Effector memory CD4-positive, alpha-beta T cell (primary cell): ENCODE data around the gene PCSK2.

Experiments
- DNase-seq, 3 donors: peaks; one replicate each; pipeline ENCODE4 v3.0.0-alpha.2; 2020
- H3K27ac ChIP-seq: 2 replicates; pipeline ENCODE4 v1.7.0; 2013; ENCODE audit warnings: mild to moderate bottlenecking, low read length, moderate library complexity; ENCODE audit not compliant: insufficient read depth, poor library complexity, severe bottlenecking
- H3K27me3 ChIP-seq: replicated peaks from 2 replicates; pipeline ENCODE4 v1.7.0; 2013; ENCODE audit warnings: mild to moderate bottlenecking, low read length; ENCODE audit not compliant: insufficient read depth, control insufficient read depth, poor library complexity, severe bottlenecking
- H3K36me3 ChIP-seq: 2 replicates; pipeline ENCODE4 v1.7.0; 2013; ENCODE audit warnings: mild to moderate bottlenecking, low read length, moderate library complexity; ENCODE audit not compliant: control insufficient read depth, insufficient read depth
- H3K4me1 ChIP-seq: 2 replicates; pipeline ENCODE4 v1.7.0; 2013; ENCODE audit warnings: low read length, mild to moderate bottlenecking; ENCODE audit not compliant: control insufficient read depth, insufficient read depth, poor library complexity, severe bottlenecking
- H3K4me3 ChIP-seq: 2 replicates; pipeline ENCODE4 v1.7.0; 2013; ENCODE audit warnings: low read length, low read depth, mild to moderate bottlenecking; ENCODE audit not compliant: insufficient read depth, poor library complexity, severe bottlenecking
- H3K9me3 ChIP-seq: 2 replicates; pipeline ENCODE4 v1.7.0; 2013; ENCODE audit warnings: mild to moderate bottlenecking, low read length, moderate library complexity; ENCODE audit not compliant: control insufficient read depth
- total RNA-seq, 3 donors: gene quantifications; one replicate each; lab custom pipeline; 2026; lab: John Stamatoyannopoulos, UW

PCSK2 gene, protein sequence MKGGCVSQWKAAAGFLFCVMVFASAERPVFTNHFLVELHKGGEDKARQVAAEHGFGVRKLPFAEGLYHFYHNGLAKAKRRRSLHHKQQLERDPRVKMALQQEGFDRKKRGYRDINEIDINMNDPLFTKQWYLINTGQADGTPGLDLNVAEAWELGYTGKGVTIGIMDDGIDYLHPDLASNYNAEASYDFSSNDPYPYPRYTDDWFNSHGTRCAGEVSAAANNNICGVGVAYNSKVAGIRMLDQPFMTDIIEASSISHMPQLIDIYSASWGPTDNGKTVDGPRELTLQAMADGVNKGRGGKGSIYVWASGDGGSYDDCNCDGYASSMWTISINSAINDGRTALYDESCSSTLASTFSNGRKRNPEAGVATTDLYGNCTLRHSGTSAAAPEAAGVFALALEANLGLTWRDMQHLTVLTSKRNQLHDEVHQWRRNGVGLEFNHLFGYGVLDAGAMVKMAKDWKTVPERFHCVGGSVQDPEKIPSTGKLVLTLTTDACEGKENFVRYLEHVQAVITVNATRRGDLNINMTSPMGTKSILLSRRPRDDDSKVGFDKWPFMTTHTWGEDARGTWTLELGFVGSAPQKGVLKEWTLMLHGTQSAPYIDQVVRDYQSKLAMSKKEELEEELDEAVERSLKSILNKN
- total RNA-seq: 0 reads per million in 3 donors

DNA sequence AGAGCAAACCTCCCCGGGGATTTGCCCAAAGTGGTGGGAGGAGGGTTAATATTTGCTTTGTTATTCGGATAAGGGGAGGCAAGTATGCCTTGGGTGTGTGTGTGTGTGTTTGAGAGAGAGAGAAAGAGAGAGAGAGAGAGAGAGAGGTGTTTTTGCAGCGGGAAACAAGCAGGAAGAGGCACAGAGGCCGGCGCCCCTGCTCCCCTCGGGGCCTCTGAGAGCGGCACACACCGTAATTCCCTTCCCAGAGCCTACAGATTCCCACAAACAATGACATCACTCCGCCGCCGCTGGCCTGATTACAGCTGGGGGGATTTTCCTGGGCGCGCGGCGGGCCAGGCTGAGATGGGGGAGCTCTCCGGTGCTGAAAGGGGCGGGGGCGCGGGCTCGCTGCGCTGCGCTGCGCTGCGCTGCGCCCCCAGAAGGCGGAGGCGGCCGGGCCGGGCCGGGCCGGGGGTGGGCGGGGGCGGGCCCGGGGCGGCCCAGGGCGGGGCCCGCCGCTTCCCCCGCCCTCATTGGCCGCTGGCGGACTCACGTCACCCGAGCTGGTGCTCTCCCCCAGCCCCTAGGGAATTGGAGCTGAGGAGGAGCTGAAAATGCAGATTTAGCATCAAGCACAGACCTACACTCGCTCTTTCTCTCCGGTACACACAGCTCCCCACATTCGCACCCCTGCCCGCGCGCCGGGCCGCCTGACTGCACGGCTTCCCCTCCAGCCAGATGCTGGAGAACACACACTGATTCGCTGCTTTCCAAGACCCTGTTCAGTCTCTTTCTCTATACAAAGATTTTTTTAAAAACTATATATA is at the start of gene PCSK2:
Gene PCSK2 (plus strand): TSS at position 631 of the 809 bp plus-strand sequence. CDS start 266 bp downstream, outside the sequence.
- Histone ChIP-seq H3K4me1 (no peaks in the 10 kb centered on the region), H3K4me3 (no peak within 1 kb of the TSS), H3K9me3 (no peaks in the 10 kb centered on the region), H3K27me3 (peaks cover 8% of the 10 kb centered on the region), H3K36me3 (no peaks in the 10 kb centered on the region), H3K27ac (no peak within 1 kb of the TSS)
- DNase-seq: no peak

DNA sequence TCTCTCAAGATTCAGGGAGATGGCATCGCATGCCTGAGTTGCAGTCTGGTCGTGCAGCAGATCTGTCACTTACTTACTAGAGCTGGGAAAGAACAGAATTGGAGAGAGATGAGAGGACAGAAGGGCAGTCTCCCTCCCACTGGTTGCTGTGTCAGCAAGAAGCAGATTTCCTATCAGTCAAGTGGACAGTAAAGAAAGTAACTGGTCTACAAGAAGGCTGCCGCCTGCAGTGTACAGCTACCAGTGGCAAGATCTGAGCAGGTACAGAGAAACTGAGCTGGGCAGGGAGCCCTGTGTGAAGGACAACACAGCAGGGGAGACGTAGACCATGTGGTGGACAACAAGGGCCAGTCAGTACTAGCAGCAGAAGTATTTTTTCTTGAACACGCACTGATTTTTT is 49.5 kb upstream of the PCSK2 start:
- Histone ChIP-seq H3K4me3 (no peak overlapping the region), H3K27ac (no peak overlapping the region), H3K36me3 (no peaks in the 10 kb centered on the region), H3K4me1 (no peaks in the 10 kb centered on the region), H3K27me3 (no peaks in the 10 kb centered on the region), H3K9me3 (no peaks in the 10 kb centered on the region)
- DNase-seq: no peak

DNA sequence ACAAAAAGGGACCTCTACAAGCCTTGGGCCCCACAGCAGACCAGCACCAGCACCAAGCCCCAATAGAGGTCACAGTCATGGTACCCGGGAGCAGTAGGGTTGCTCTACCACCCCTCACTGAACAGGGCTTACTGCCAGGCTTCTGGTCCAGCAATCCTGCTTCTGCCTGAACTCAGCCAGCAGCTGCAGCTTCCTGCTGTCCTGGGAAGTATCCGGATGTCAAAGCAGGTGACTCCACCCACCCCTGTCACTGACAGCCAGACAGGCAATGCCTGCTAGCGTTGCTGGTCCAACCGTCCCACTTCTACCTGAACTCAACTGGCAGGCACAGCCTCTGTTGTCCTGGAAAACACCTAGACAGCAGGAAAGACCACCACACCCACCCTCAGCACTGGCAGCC is 47.0 kb upstream of the PCSK2 start:
- Histone ChIP-seq H3K27me3 (no peaks in the 10 kb centered on the region), H3K9me3 (no peaks in the 10 kb centered on the region), H3K4me3 (no peak overlapping the region), H3K36me3 (no peaks in the 10 kb centered on the region), H3K27ac (no peak overlapping the region), H3K4me1 (no peaks in the 10 kb centered on the region)
- DNase-seq: no peak

DNA sequence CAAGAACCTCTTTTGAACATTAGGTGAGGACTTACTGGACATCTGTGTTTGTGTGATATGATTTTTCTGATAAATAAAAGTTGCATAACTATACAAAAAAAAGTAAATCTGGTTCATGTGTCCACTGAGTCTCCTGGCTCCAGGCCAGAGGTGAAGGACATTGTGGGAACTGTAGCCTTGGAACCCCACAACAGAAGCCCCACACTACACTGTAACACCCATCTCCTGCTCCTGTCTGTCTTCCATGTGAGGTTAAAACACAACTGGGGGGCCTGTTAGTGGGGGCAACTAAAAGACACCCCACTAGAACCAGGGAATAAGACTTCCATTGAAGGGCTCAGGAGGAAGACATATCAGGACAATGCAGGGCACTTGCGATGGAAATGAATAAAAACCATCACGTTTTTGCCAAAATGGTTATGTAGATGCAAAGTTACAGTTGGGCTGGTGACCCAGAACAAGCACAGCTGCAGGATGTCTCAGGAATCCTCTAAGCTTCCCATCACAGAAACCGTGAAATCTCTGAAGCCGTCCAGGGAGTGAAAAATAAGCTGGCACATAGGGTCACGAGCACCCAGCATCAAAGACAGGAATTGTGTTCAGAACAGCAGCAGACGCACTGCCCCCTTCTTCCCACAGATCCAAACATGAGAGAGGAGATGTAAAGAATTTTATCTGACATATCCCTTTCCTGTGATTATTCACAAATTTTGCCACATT is 36.7 kb upstream of the PCSK2 start:
- Histone ChIP-seq H3K27ac (no peak overlapping the region), H3K4me3 (no peak overlapping the region), H3K4me1 (no peaks in the 10 kb centered on the region), H3K27me3 (no peaks in the 10 kb centered on the region), H3K36me3 (no peaks in the 10 kb centered on the region), H3K9me3 (no peaks in the 10 kb centered on the region)
- DNase-seq: no peak

- no peaks in the 10 kb centered on the region for H3K9me3 ChIP-seq
- H3K27me3 ChIP-seq: no peaks in the 10 kb centered on the region
- no peaks in the 10 kb centered on the region for H3K4me1 ChIP-seq
- DNase-seq: no peak
- H3K27ac ChIP-seq: no peak overlapping the region
- H3K36me3 ChIP-seq: no peaks in the 10 kb centered on the region
- H3K4me3 ChIP-seq: no peak overlapping the region
Observed at GRCh38 chr20:17197041-17197440, 29.8 kb upstream of the PCSK2 start.

DNA sequence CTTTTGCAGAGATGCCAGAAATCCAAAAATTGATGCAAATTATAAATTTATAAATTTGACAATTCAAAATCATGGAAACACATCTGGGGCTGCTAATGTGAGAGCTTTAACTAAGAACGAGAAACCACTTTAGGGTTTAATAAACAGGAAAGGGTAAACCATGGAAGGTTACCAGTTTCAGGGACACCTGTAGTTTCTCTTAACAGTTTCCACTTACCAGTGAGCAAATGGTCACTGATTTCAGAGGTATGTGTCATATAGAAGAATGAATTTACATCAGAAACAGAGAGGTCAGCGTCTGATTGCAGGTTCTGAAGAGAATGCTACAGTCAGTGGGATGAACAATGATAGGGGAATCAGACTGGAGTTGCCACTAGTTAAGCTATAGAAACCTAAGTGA is 24.8 kb upstream of the PCSK2 start:
- H3K36me3 ChIP-seq: no peaks in the 10 kb centered on the region
- no peak for DNase-seq
- no peaks in the 10 kb centered on the region for H3K9me3 ChIP-seq
- H3K27ac ChIP-seq: no peak overlapping the region
- no peaks in the 10 kb centered on the region for H3K27me3 ChIP-seq
- H3K4me1 ChIP-seq: no peaks in the 10 kb centered on the region
- H3K4me3 ChIP-seq: no peak overlapping the region

GRCh38 chr20:17202673-17203072 is 24.2 kb upstream of the PCSK2 start:
- Histone ChIP-seq H3K4me3 (no peak overlapping the region), H3K27me3 (no peaks in the 10 kb centered on the region), H3K36me3 (no peaks in the 10 kb centered on the region), H3K9me3 (no peaks in the 10 kb centered on the region), H3K27ac (no peak overlapping the region), H3K4me1 (no peaks in the 10 kb centered on the region)
- no peak for DNase-seq

GRCh38 chr20:17205084-17205813 is 21.6 kb upstream of the PCSK2 start:
- Histone ChIP-seq H3K9me3 (no peaks in the 10 kb centered on the region), H3K27ac (no peak overlapping the region), H3K4me3 (no peak overlapping the region), H3K4me1 (no peaks in the 10 kb centered on the region), H3K27me3 (no peaks in the 10 kb centered on the region), H3K36me3 (no peaks in the 10 kb centered on the region)
- no peak for DNase-seq

- H3K27me3 ChIP-seq: no peaks in the 10 kb centered on the region
- H3K27ac ChIP-seq: no peak overlapping the region
- H3K36me3 ChIP-seq: no peaks in the 10 kb centered on the region
- no peak for DNase-seq
- H3K4me3 ChIP-seq: no peak overlapping the region
- H3K4me1 ChIP-seq: no peaks in the 10 kb centered on the region
- H3K9me3 ChIP-seq: no peaks in the 10 kb centered on the region
Observed at GRCh38 chr20:17210387-17210786, 16.5 kb upstream of the PCSK2 start.
